GM23338 (cell line): ENCODE data around the gene CDH15. TPM values are rescaled to one million over a fixed set of nuclear protein-coding genes. Genes with fewer than 3 reads are reported as not detected.

Source experiments
- ATAC-seq: fragments of 200-7000 bp; cut with Tn5 transposase; 3 replicates; pipeline ENCODE4 v1.9.1; 2020
- DNase-seq: peaks from one replicate; pipeline ENCODE4 v3.0.0-alpha.2; 2015; ENCODE audit warnings: low spot score
- H2AFZ ChIP-seq: fragments of 200-600 bp; sonication (generic); 2 replicates; pipeline ENCODE4 v1.8.0; 2016; ENCODE audit warnings: antibody characterized with exemption, mild to moderate bottlenecking, moderate library complexity
- H3F3A ChIP-seq: fragments of 200-600 bp; sonication (generic); replicated peaks from 2 replicates; pipeline ENCODE4 v1.8.0; 2017; ENCODE audit warnings: antibody characterized with exemption, mixed run types, low read depth
- H3K27ac ChIP-seq: fragments of 200-600 bp; sonication (generic); 2 replicates; pipeline ENCODE4 v1.6.1; 2016; ENCODE audit warnings: low read depth
- H3K27me3 ChIP-seq: fragments of 200-600 bp; sonication (generic); 2 replicates; pipeline ENCODE4 v1.8.0; 2016; ENCODE audit warnings: mild to moderate bottlenecking, mixed run types, moderate library complexity; ENCODE audit not compliant: insufficient read depth
- H3K36me3 ChIP-seq: fragments of 200-600 bp; sonication (generic); 2 replicates; pipeline ENCODE4 v1.8.0; 2016; ENCODE audit warnings: mild to moderate bottlenecking; ENCODE audit not compliant: insufficient read depth
- H3K4me1 ChIP-seq: fragments of 200-600 bp; sonication (generic); 2 replicates; pipeline ENCODE4 v1.8.0; 2016; ENCODE audit warnings: mild to moderate bottlenecking, moderate library complexity; ENCODE audit not compliant: insufficient read depth
- H3K4me2 ChIP-seq: fragments of 200-600 bp; sonication (generic); 2 replicates; pipeline ENCODE4 v1.7.1; 2017; ENCODE audit warnings: mixed run types
- H3K4me3 ChIP-seq: fragments of 200-600 bp; sonication (generic); 2 replicates; pipeline ENCODE4 v1.6.1; 2016; ENCODE audit warnings: mixed run types
- H3K79me2 ChIP-seq: fragments of 200-600 bp; sonication (generic); replicated peaks from 2 replicates; pipeline ENCODE4 v1.8.0; 2017; ENCODE audit warnings: mild to moderate bottlenecking; ENCODE audit not compliant: insufficient read depth
- H3K9me2 ChIP-seq: fragments of 200-600 bp; sonication (generic); 2 replicates; pipeline ENCODE4 v1.8.0; 2017; ENCODE audit not compliant: insufficient read depth
- H4K20me1 ChIP-seq: fragments of 200-600 bp; sonication (generic); replicated peaks from 2 replicates; pipeline ENCODE4 v1.8.0; 2017; ENCODE audit warnings: mild to moderate bottlenecking; ENCODE audit not compliant: insufficient read depth
- H3K27ac Mint-ChIP-seq: 2 replicates; pipeline ENCODE4 v1.8.0; 2020; ENCODE audit warnings: inconsistent platforms, mild to moderate bottlenecking, moderate library complexity, mixed read lengths
- H3K27me3 Mint-ChIP-seq: 3 replicates; pipeline ENCODE4 v1.8.0; 2022; ENCODE audit warnings: low read depth, mild to moderate bottlenecking, moderate library complexity, mixed read lengths, inconsistent platforms; ENCODE audit not compliant: insufficient read depth, poor library complexity
- H3K36me3 Mint-ChIP-seq: 3 replicates; pipeline ENCODE4 v1.8.0; 2021; ENCODE audit warnings: low read depth, mild to moderate bottlenecking, inconsistent platforms, moderate library complexity, mixed read lengths
- H3K4me1 Mint-ChIP-seq: 3 replicates; pipeline ENCODE4 v1.8.0; 2020; ENCODE audit warnings: mild to moderate bottlenecking, inconsistent platforms, mixed read lengths
- H3K4me3 Mint-ChIP-seq: 3 replicates; pipeline ENCODE4 v1.8.0; 2021; ENCODE audit warnings: moderate library complexity, mild to moderate bottlenecking, inconsistent platforms, mixed read lengths
- H3K9me3 Mint-ChIP-seq: 3 replicates; pipeline ENCODE4 v1.8.0; 2020; ENCODE audit warnings: moderate library complexity, mild to moderate bottlenecking, inconsistent platforms, mixed read lengths
- CREB1 ChIP-seq: fragments of 250-450 bp; sonication (Bioruptor Pico); IDR thresholded peaks from 2 replicates; pipeline ENCODE4 v1.5.0; 2020; ENCODE audit warnings: low read depth, mild to moderate bottlenecking, moderate library complexity
- EZH2 ChIP-seq: fragments of 200-600 bp; sonication (generic); IDR thresholded peaks from one replicate; pipeline ENCODE4 v1.8.0; 2017; ENCODE audit warnings: antibody characterized with exemption, mild to moderate bottlenecking, low read depth; ENCODE audit not compliant: unreplicated experiment
- JUNB ChIP-seq: IDR thresholded peaks from one replicate; pipeline ENCODE4 v1.6.1; 2016; ENCODE audit warnings: antibody characterized with exemption; ENCODE audit not compliant: unreplicated experiment
- NANOG ChIP-seq: IDR thresholded peaks from 2 replicates; pipeline ENCODE4 v1.6.1; 2016; ENCODE audit warnings: antibody characterized with exemption, borderline replicate concordance
- POLR2AphosphoS5 ChIP-seq: IDR thresholded peaks from 2 replicates; pipeline ENCODE4 v1.6.1; 2016; ENCODE audit warnings: antibody characterized with exemption, low read depth
- STAT1 ChIP-seq: IDR thresholded peaks from one replicate; pipeline ENCODE4 v1.6.1; 2016; ENCODE audit warnings: antibody characterized with exemption; ENCODE audit not compliant: unreplicated experiment
- ZNF114 ChIP-seq: fragments of 250-450 bp; sonication (Bioruptor Pico); IDR thresholded peaks from 2 replicates; pipeline ENCODE4 v1.5.0; 2020; ENCODE audit warnings: mild to moderate bottlenecking, moderate library complexity
- polyA plus RNA-seq: library from polyadenylated mRNA; unstranded; fragments of >200 nt; fragmentation: Nextera tagmentation; extraction: Ambion mirVana; gene quantifications from 2 replicates; pipeline ENCODE4 v1.2.1, GENCODE V29; 2016
- total RNA-seq: library from RNA; depleted of rRNA; stranded (reverse); fragments of >200 nt; shearing (Covaris generic); gene quantifications from 2 replicates; pipeline ENCODE4 v1.2.3, GENCODE V29; 2014
- TF ChIP-seq, protein P1 (sequence below): fragments of 250-450 bp; sonication (Bioruptor Pico); IDR thresholded peaks from 2 replicates; pipeline ENCODE4 v1.5.0; 2020; ENCODE audit warnings: mild to moderate bottlenecking, moderate library complexity
- TF ChIP-seq, protein P2 (sequence below), 2 experiments: fragments of 200-600 bp in 1 of 2; sonication (generic) in 1 of 2; conservative IDR thresholded peaks; 2 replicates each; pipeline versions ENCODE4 v1.5.1 to v1.6.1; 2016 to 2017; ENCODE audit warnings: antibody characterized with exemption in 2 of 2, low read depth in 2 of 2, mild to moderate bottlenecking in 2 of 2, moderate library complexity in 1 of 2

Gene CDH15
- total and polyA plus RNA-seq, 2 experiments from 2014 or later, result 0.61 to 1.0 TPM

DNA sequence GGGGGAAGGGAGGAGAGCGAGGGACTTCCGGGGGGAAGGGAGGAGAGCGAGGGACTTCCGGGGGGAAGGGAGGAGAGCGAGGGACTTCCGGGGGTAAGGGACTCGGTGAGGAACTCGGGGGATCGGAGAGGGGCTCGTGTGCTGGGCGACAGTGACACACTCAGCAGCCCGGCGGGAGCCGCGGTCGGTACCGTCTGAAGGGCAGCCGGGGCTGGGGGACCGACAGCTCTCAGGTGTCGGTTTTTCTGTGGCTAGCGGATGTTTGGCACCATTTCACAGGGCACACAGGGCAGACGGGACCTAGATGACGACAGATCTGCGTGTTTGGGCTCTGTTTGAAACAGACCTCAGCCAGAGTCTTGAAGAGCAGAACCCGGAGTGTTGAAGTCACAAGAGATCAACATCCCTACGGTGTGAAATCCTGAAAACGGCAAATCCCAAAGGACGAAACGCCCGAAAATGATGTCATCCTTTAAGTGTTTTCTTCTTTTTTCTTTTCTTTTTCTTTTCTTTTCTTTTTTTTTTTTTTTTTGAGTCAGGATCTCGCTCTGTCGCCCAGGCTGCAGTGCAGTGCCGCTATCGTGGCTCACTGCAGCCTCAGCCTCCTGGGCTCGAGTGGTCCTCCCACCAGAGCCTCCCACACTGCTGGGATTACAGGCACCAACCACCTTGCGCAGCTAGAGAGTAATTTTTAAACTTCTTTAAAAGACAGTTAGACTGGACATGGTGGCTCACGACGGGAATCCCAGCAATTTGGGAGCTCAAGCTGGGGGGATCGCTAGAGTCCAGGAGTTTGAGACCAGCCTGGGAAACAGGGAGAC is 69.8 kb downstream of the CDH15 start (continued):
- TF ChIP-seq, protein P1, sequence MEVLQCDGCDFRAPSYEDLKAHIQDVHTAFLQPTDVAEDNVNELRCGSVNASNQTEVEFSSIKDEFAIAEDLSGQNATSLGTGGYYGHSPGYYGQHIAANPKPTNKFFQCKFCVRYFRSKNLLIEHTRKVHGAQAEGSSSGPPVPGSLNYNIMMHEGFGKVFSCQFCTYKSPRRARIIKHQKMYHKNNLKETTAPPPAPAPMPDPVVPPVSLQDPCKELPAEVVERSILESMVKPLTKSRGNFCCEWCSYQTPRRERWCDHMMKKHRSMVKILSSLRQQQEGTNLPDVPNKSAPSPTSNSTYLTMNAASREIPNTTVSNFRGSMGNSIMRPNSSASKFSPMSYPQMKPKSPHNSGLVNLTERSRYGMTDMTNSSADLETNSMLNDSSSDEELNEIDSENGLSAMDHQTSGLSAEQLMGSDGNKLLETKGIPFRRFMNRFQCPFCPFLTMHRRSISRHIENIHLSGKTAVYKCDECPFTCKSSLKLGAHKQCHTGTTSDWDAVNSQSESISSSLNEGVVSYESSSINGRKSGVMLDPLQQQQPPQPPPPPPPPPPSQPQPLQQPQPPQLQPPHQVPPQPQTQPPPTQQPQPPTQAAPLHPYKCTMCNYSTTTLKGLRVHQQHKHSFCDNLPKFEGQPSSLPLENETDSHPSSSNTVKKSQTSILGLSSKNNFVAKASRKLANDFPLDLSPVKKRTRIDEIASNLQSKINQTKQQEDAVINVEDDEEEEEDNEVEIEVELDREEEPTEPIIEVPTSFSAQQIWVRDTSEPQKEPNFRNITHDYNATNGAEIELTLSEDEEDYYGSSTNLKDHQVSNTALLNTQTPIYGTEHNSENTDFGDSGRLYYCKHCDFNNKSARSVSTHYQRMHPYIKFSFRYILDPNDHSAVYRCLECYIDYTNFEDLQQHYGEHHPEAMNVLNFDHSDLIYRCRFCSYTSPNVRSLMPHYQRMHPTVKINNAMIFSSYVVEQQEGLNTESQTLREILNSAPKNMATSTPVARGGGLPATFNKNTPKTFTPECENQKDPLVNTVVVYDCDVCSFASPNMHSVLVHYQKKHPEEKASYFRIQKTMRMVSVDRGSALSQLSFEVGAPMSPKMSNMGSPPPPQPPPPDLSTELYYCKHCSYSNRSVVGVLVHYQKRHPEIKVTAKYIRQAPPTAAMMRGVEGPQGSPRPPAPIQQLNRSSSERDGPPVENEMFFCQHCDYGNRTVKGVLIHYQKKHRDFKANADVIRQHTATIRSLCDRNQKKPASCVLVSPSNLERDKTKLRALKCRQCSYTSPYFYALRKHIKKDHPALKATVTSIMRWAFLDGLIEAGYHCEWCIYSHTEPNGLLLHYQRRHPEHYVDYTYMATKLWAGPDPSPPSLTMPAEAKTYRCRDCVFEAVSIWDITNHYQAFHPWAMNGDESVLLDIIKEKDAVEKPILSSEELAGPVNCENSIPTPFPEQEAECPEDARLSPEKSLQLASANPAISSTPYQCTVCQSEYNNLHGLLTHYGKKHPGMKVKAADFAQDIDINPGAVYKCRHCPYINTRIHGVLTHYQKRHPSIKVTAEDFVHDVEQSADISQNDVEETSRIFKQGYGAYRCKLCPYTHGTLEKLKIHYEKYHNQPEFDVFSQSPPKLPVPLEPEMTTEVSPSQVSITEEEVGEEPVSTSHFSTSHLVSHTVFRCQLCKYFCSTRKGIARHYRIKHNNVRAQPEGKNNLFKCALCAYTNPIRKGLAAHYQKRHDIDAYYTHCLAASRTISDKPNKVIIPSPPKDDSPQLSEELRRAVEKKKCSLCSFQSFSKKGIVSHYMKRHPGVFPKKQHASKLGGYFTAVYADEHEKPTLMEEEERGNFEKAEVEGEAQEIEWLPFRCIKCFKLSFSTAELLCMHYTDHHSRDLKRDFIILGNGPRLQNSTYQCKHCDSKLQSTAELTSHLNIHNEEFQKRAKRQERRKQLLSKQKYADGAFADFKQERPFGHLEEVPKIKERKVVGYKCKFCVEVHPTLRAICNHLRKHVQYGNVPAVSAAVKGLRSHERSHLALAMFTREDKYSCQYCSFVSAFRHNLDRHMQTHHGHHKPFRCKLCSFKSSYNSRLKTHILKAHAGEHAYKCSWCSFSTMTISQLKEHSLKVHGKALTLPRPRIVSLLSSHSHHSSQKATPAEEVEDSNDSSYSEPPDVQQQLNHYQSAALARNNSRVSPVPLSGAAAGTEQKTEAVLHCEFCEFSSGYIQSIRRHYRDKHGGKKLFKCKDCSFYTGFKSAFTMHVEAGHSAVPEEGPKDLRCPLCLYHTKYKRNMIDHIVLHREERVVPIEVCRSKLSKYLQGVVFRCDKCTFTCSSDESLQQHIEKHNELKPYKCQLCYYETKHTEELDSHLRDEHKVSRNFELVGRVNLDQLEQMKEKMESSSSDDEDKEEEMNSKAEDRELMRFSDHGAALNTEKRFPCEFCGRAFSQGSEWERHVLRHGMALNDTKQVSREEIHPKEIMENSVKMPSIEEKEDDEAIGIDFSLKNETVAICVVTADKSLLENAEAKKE (CRISPR knock-in tag), result no peak
- no peak for TF ChIP-seq EZH2
- TF ChIP-seq JUNB, result no peak
- TF ChIP-seq CREB1 (CRISPR knock-in tag), result peak; percentile 49; the same call in 1 of the 2 replicates
- TF ChIP-seq POLR2AphosphoS5, result peak; percentile 85
- no peak for TF ChIP-seq ZNF114
- TF ChIP-seq STAT1, result no peak
- no peak for TF ChIP-seq NANOG

DNA sequence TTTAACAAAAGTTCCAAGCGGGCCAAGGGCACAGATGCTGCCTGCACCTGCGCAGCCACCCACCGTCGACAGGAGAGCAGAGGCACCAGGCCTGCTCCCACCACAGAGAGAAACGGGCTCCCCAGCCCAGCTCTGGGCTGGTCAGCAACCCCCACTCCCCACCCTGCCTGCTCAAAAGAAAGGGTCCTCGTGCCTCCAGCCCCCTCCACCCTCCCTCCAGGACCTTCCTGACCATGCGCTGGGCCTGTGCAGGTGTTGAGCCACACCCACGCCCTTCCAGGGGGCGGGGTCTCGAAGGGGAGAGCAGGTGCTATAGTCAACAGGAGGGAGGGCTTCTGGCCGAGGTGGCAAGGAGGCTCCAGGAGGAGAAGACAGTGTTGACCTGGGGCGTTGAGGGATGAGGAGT is 71.2 kb downstream of the CDH15 start:
- Mint-ChIP-seq H3K4me3 (peak overlapping the region; percentile 34; the same call in 2 of the 3 replicates), H3K4me1 (peaks cover 6% of the 10 kb centered on the region; the same call in 1 of the 3 replicates), H3K36me3 (peaks cover 5% of the 10 kb centered on the region; the same call in 2 of the 3 replicates), H3K27ac (no peak overlapping the region), H3K27me3 (peaks cover 8% of the 10 kb centered on the region), H3K9me3 (peaks cover 10% of the 10 kb centered on the region)
- Histone ChIP-seq H3F3A (peaks cover 11% of the 10 kb centered on the region), H3K36me3 (no peaks in the 10 kb centered on the region), H3K27ac (no peak overlapping the region), H3K4me1 (no peaks in the 10 kb centered on the region; the same call in 1 of the 2 replicates), H3K4me3 (no peak overlapping the region), H2AFZ (no peak overlapping the region), H4K20me1 (no peaks in the 10 kb centered on the region), H3K4me2 (no peak overlapping the region), H3K27me3 (no peaks in the 10 kb centered on the region), H3K79me2 (no peaks in the 10 kb centered on the region), H3K9me2 (peaks cover 7% of the 10 kb centered on the region)
- peak; percentile 34 for DNase-seq
- ATAC-seq, result no peak
- TF ChIP-seq, protein P2, sequence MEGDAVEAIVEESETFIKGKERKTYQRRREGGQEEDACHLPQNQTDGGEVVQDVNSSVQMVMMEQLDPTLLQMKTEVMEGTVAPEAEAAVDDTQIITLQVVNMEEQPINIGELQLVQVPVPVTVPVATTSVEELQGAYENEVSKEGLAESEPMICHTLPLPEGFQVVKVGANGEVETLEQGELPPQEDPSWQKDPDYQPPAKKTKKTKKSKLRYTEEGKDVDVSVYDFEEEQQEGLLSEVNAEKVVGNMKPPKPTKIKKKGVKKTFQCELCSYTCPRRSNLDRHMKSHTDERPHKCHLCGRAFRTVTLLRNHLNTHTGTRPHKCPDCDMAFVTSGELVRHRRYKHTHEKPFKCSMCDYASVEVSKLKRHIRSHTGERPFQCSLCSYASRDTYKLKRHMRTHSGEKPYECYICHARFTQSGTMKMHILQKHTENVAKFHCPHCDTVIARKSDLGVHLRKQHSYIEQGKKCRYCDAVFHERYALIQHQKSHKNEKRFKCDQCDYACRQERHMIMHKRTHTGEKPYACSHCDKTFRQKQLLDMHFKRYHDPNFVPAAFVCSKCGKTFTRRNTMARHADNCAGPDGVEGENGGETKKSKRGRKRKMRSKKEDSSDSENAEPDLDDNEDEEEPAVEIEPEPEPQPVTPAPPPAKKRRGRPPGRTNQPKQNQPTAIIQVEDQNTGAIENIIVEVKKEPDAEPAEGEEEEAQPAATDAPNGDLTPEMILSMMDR (conservative IDR thresholded peaks at IDR 0.05; ENCODE audit: low read depth in 2 of 2), result no peak
